ENCODE measurements around the gene PLS3. TPM values are rescaled to one million over a fixed set of nuclear protein-coding genes. Genes with fewer than 3 reads are reported as not detected.

Gene PLS3
- total RNA-seq, 3 donors from 2014 or later: 64.6 to 79.5 (median 69.4) TPM

GRCh38 chrX:115696039-115696438 is 135.1 kb downstream of the PLS3 start:
- H3K4me1 ChIP-seq: no peaks in the 10 kb centered on the region
- intact Hi-C loops (cut with DNase I; ENCODE audit: low total_unique reads): no loop called here
- H3K4me3 ChIP-seq: no peak overlapping the region
- no peak overlapping the region for H3K27ac ChIP-seq
- peaks cover 0 to 57% of the 10 kb centered on the region in 2 donors for H3K27me3 ChIP-seq
- no peak for TF ChIP-seq POLR2A (IDR thresholded peaks at IDR 0.05)
- no peak for DNase-seq (ENCODE audit: low spot score in 2 of 2)
- H3K36me3 ChIP-seq: no peaks in the 10 kb centered on the region
- H3K9me3 ChIP-seq: no peaks in the 10 kb centered on the region

DNA sequence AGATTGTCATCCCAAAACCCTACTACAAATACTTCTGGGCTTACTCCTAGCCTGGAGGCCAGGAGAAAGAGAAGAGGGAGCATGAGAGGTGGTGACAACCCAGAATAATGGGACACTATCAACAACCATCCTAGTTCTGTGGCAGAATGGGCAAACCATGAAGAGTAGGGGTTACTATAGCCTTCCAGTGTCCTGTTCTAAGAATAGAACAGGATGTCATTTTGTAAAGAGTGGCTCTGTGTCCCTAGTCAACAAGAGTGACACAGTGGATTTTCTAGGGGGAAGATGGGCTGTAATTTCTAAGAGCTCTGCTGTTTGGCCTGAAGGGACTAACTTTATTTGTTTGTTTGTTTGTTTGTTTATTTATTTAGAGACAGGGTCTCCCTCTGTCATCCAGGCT is 136.0 kb downstream of the PLS3 start:
- Histone ChIP-seq H3K4me1 (no peaks in the 10 kb centered on the region), H3K36me3 (no peaks in the 10 kb centered on the region), H3K27ac (no peak overlapping the region), H3K4me3 (no peak overlapping the region), H3K27me3 (peaks cover 0 to 58% of the 10 kb centered on the region in 2 donors), H3K9me3 (no peaks in the 10 kb centered on the region)
- TF ChIP-seq CTCF (IDR thresholded peaks at IDR 0.05) (no peak), POLR2AphosphoS5 (IDR thresholded peaks at IDR 0.05) (no peak), POLR2A (IDR thresholded peaks at IDR 0.05) (no peak)
- no peak for DNase-seq (ENCODE audit: low spot score in 2 of 2)
- intact Hi-C loops (cut with DNase I; ENCODE audit: low total_unique reads): no loop called here

GRCh38 chrX:115697806-115698205 is 136.8 kb downstream of the PLS3 start:
- peaks cover 0 to 58% of the 10 kb centered on the region in 2 donors for H3K27me3 ChIP-seq
- no peak for DNase-seq (ENCODE audit: low spot score in 2 of 2)

More at GRCh38 chrX:115697806-115698205, 136.8 kb downstream of the PLS3 start:
- no peaks in the 10 kb centered on the region for H3K4me1 ChIP-seq
- no peak overlapping the region for H3K27ac ChIP-seq
- no peaks in the 10 kb centered on the region for H3K9me3 ChIP-seq
- H3K36me3 ChIP-seq: no peaks in the 10 kb centered on the region
- H3K4me3 ChIP-seq: no peak overlapping the region
- intact Hi-C loops (cut with DNase I; ENCODE audit: low total_unique reads): no loop called here
- TF ChIP-seq POLR2A (IDR thresholded peaks at IDR 0.05) (no peak), POLR2AphosphoS5 (IDR thresholded peaks at IDR 0.05) (no peak), CTCF (IDR thresholded peaks at IDR 0.05) (no peak)

Measured in breast epithelium (tissue), 4 donors.